ENCODE results near the gene KCNF1.

The KCNF1 gene

GRCh38 chr2:10879624-10880585 lies 31.8 kb upstream of the KCNF1 start:
- FAIRE-seq: no peak
- DNase-seq (ENCODE audit: insufficient read length, low spot score): no peak

GRCh38 chr2:10880586-10881321 lies 31.0 kb upstream of the KCNF1 start:
- DNase-seq (ENCODE audit: insufficient read length, low spot score) (no peak), FAIRE-seq (no peak)

DNA sequence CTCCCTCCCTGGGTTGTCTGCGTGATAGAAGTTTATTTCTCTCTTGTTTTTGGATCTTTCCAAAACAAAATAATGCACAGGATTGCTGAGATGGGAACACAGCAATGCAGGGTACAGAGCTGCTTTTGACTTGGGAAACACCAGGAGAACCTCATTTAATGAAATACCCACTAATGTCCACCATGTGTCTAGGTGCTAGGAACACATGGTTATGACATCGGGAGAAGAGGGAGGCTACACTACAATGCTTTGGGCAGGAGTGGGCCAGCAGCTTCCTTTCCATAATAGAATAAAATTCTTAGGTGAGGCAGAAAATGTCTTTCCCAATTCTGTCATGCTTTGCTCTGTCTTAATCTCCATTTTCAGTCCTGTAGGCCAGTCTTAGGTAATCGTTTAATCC lies 29.2 kb upstream of the KCNF1 start:
- no peak for DNase-seq (ENCODE audit: insufficient read length, low spot score)
- no peak for FAIRE-seq

- FAIRE-seq (no peak), DNase-seq (ENCODE audit: insufficient read length, low spot score) (no peak)
Measured at GRCh38 chr2:10883066-10883465, 28.7 kb upstream of the KCNF1 start.

DNA sequence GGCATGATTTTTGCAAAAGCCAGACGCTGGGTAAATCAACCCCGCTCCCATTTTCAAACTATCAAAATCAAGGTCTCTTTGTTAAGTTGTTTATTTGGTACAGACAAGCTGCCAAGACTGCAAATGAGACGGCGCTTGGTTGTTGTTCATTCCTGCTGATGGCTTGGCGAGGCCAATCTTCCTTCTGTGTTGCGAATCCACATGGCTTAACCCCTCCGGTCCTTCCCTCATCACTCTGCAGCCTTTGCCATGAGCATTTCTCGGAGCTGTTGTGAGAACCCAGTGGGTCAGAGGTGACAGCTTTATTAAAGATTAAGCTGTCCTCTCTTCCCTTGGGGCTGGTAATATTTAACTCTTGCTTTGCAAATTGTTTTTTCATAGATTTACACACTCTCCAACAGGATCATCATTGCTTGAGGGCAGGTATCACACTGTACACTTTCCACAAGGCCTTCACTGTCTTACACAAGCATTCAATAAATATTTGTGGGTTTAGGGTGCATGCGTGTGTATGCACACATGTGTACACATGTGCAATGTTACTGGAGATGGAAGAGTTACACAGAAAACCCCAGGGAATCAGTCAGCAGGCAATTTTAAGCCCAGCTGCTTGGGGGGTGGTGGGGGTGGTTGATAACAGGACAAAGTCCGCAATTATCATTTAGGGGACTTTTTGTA lies 27.8 kb upstream of the KCNF1 start:
- FAIRE-seq (no peak), DNase-seq (ENCODE audit: insufficient read length, low spot score) (no peak)

- no peak for FAIRE-seq
- DNase-seq (ENCODE audit: insufficient read length, low spot score): no peak
Measured at GRCh38 chr2:10884574-10884975, 27.2 kb upstream of the KCNF1 start.

GRCh38 chr2:10885094-10885860 lies 26.5 kb upstream of the KCNF1 start:
- FAIRE-seq (no peak), DNase-seq (ENCODE audit: insufficient read length, low spot score) (no peak)

DNA sequence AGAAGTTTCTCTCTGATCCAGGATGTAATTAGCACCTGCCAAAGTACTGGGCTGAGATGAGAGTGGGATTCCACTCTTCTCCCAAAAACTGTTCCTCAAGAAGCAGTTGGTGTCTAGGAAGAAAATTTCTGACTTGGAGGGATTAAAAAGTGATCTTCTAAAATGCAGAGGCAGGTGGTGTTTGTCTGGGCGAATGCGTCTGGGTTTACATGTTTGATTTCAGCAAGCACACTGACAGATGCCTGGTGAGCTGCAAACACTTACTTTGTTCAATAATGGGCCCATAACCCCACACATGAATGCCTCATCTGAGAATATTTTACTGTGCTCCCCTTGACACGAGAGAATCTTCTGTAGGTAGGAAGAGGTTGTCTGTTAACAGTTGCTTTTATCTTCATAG lies 24.3 kb upstream of the KCNF1 start:
- FAIRE-seq: no peak
- DNase-seq (ENCODE audit: insufficient read length, low spot score): no peak

GRCh38 chr2:10889651-10890215 lies 22.0 kb upstream of the KCNF1 start:
- DNase-seq (ENCODE audit: insufficient read length, low spot score) (no peak), FAIRE-seq (no peak)

DNA sequence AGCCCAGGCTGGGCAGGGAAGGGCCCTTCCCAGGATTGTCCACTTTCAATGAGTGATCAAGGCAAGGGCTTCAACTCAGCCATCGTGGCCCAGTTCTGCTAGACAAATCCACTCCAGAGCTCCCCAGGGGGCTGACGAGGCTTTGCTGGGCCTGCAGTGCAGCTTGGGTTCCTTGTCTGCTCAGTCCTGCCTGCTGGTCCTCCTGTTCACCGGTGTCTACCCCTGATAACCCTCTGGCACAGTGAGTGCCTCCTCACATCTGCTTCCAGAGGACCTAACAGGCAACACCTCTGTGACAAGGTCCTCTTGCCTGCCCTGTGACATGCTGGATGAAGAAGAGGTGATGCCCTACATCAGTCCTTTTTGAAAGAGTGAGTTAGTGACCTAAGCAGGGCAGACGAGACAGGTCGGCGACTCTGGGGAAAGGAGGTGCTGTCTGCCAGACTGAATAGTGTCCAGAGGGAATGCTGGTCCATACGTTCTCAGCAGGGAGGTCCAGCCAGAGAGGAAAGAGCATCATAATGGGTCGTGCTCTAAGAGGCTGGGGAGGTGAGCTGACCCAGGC lies 20.9 kb upstream of the KCNF1 start:
- no peak for FAIRE-seq
- DNase-seq (ENCODE audit: insufficient read length, low spot score): no peak

DNA sequence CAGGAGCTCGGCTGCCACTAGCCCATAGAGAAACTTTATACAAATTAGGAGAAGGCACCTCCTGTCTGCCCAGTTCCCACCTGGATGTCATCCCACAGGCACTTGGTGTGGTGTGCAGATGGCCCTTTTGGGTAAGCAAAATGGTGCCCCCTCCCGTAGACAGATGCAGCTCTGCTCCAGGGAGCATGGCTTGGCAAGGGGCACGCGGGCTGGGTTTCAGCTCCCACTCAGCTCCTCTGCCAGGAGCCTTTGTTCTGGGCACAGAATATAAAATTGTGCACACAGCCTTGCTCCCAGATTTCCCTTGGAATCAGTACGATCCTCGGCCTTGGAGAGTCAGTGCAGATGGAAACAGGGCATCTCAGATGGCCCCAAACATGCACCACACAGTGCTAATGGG lies 20.3 kb upstream of the KCNF1 start:
- FAIRE-seq: no peak
- DNase-seq (ENCODE audit: insufficient read length, low spot score): no peak

DNA sequence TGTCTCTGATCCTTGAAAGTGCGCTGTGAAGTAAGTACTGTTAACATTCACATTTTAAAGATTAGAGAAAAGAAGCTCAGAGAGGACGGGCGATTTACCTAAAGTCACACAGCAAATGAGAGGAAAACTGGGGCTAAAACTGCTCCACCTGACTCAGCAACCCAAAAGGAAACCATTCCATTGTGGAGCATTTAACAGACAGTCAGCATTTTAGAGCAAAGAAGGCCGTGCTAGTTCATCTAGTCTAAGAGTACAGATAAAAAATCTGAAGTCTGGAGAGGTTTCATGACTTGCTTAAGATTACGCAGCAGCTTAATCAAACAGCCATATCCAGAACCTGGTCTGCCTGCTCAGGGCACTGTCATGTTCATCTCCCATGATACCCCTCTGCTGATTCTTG lies 19.9 kb upstream of the KCNF1 start:
- DNase-seq (ENCODE audit: insufficient read length, low spot score) (no peak), FAIRE-seq (no peak)

GRCh38 chr2:10892316-10892715 lies 19.4 kb upstream of the KCNF1 start:
- DNase-seq (ENCODE audit: insufficient read length, low spot score): no peak
- no peak for FAIRE-seq

GRCh38 chr2:10892796-10893350 lies 18.9 kb upstream of the KCNF1 start:
- FAIRE-seq: no peak
- no peak for DNase-seq (ENCODE audit: insufficient read length, low spot score)

GRCh38 chr2:10894264-10894935 lies 17.3 kb upstream of the KCNF1 start:
- DNase-seq (ENCODE audit: insufficient read length, low spot score) (no peak), FAIRE-seq (no peak)

- DNase-seq (ENCODE audit: insufficient read length, low spot score) (no peak), FAIRE-seq (no peak)
Measured at GRCh38 chr2:10895231-10895630, 16.5 kb upstream of the KCNF1 start.

GRCh38 chr2:10897956-10898355 lies 13.8 kb upstream of the KCNF1 start:
- no peak for FAIRE-seq
- no peak for DNase-seq (ENCODE audit: insufficient read length, low spot score)

GRCh38 chr2:10900216-10901109 lies 11.3 kb upstream of the KCNF1 start:
- DNase-seq (ENCODE audit: insufficient read length, low spot score) (peak; percentile 55), FAIRE-seq (peak; percentile 44)
